A549 (cell line): ENCODE data around the gene LACRT. TPM values are rescaled to one million over a fixed set of nuclear protein-coding genes. Genes with fewer than 3 reads are reported as not detected.

Source experiments
- ATAC-seq, 2 experiments: fragments of 200-7000 bp in 1 of 2; fragments of >200 bp in 1 of 2; cut with Nextera tagmentation in 1 of 2; cut with Tn5 transposase in 1 of 2; 3 replicates each; pipeline versions ENCODE4 v1.8.0 to v1.9.1; 2018 to 2020; ENCODE audit warnings: mild to moderate bottlenecking in 1 of 2, moderate library complexity in 1 of 2
- CTCF ChIA-PET: fragments of 300-600 bp; sonication (Branson Sonifier 250); formaldehyde crosslinking; extraction: SDS; loops from one replicate; lab custom pipeline; 2021; ENCODE audit warnings: antibody characterized with exemption, inconsistent platforms; lab: Yijun Ruan, JAX
- POLR2A ChIA-PET: fragments of 350-600 bp; formaldehyde crosslinking; extraction: SDS; loops from one replicate; lab custom pipeline; 2021; ENCODE audit warnings: antibody characterized with exemption, inconsistent platforms; lab: Yijun Ruan, JAX
- DNase-seq, 2 experiments: peaks; one replicate each; pipeline versions ENCODE4 v3.0.0 to v3.0.0-alpha.2; 2011 to 2016; ENCODE audit warnings: low read depth in 1 of 2, low spot score in 1 of 2
- FAIRE-seq: peaks from 2 replicates; lab custom pipeline; 2011; peaks lifted over from hg19 to GRCh38; lab: Jason Lieb, UNC
- H3K27ac ChIP-seq, 2 experiments: fragments of >200 bp; sonication (Bioruptor Twin); formaldehyde crosslinking; 3 replicates each; pipeline ENCODE4 v1.5.1; 2016 to 2017
- H3K4me1 ChIP-seq: fragments of >200 bp; sonication (Bioruptor Twin); formaldehyde crosslinking; 3 replicates; pipeline ENCODE4 v1.6.1; 2016
- H3K4me2 ChIP-seq: fragments of >200 bp; sonication (Bioruptor Twin); formaldehyde crosslinking; 3 replicates; pipeline ENCODE4 v1.6.1; 2016
- H3K4me3 ChIP-seq: fragments of >200 bp; sonication (Bioruptor Twin); formaldehyde crosslinking; 3 replicates; pipeline ENCODE4 v1.5.1; 2016
- H3K9me3 ChIP-seq: fragments of >200 bp; sonication (Bioruptor Twin); formaldehyde crosslinking; 3 replicates; pipeline ENCODE4 v1.6.1; 2016
- BHLHE40 ChIP-seq: IDR thresholded peaks from 2 replicates; pipeline ENCODE4 v1.6.1; 2012; ENCODE audit warnings: low read depth, low read length, inconsistent platforms
- EHF ChIP-seq: fragments of 250-450 bp; sonication (Bioruptor Pico); IDR thresholded peaks from 2 replicates; pipeline ENCODE4 v1.5.0; 2020; ENCODE audit warnings: mild to moderate bottlenecking
- EHMT2 ChIP-seq: fragments of 200-600 bp; sonication (generic); IDR thresholded peaks from 2 replicates; pipeline ENCODE4 v1.6.1; 2016; ENCODE audit warnings: antibody characterized with exemption, low read depth, mild to moderate bottlenecking, moderate library complexity
- ELK1 ChIP-seq: fragments of 150-350 bp; IDR thresholded peaks from 2 replicates; pipeline ENCODE4 v1.6.1; 2014; ENCODE audit warnings: low read depth, mild to moderate bottlenecking, low read length
- ESRRA ChIP-seq: fragments of 150-350 bp; IDR thresholded peaks from 2 replicates; pipeline ENCODE4 v1.6.1; 2014; ENCODE audit warnings: mild to moderate bottlenecking, low read length, borderline replicate concordance
- FOSB ChIP-seq: fragments of 250-450 bp; sonication (Bioruptor Pico); IDR thresholded peaks from 2 replicates; pipeline ENCODE4 v1.5.0; 2020; ENCODE audit warnings: mild to moderate bottlenecking, moderate library complexity
- GATA3 ChIP-seq: IDR thresholded peaks from 2 replicates; pipeline ENCODE4 v1.6.1; 2012; ENCODE audit warnings: borderline replicate concordance
- NFE2L2 ChIP-seq: fragments of 150-350 bp; conservative IDR thresholded peaks from 2 replicates; pipeline ENCODE4 v1.6.1; 2014; ENCODE audit warnings: low read length
- NR3C1 ChIP-seq: fragments of >200 bp; sonication (Bioruptor Twin); formaldehyde crosslinking; IDR thresholded peaks from 3 replicates; pipeline ENCODE4 v1.6.1; 2017
- PHF8 ChIP-seq: fragments of 200-600 bp; sonication (generic); IDR thresholded peaks from 2 replicates; pipeline ENCODE4 v1.6.1; 2016; ENCODE audit warnings: low read depth, mild to moderate bottlenecking, antibody characterized with exemption, moderate library complexity, borderline replicate concordance
- RAD21 ChIP-seq, 2 experiments: fragments of >200 bp in 1 of 2; sonication (Bioruptor Twin) in 1 of 2; formaldehyde crosslinking in 1 of 2; IDR thresholded peaks in 1 of 2; conservative IDR thresholded peaks in 1 of 2; 2 replicates in 1 of 2; 3 replicates in 1 of 2; pipeline ENCODE4 v1.6.1; 2012 to 2018; ENCODE audit warnings: inconsistent platforms in 1 of 2
- RNF2 ChIP-seq: fragments of 200-600 bp; sonication (generic); IDR thresholded peaks from 2 replicates; pipeline ENCODE4 v1.6.1; 2016; ENCODE audit warnings: low read depth, mild to moderate bottlenecking, antibody characterized with exemption, moderate library complexity, borderline replicate concordance
- SMC3 ChIP-seq: fragments of >200 bp; sonication (Bioruptor Twin); formaldehyde crosslinking; IDR thresholded peaks from 3 replicates; pipeline ENCODE4 v1.6.1; 2018; ENCODE audit warnings: inconsistent platforms
- ZC3H11A ChIP-seq: fragments of 450-650 bp; IDR thresholded peaks from 2 replicates; pipeline ENCODE4 v1.6.1; 2014; ENCODE audit warnings: antibody characterized with exemption, mild to moderate bottlenecking
- WGBS: methylation state at CpG from one replicate; pipeline ENCODE4 v1.1.6; 2017; ENCODE audit errors: missing lambda C conversion rate; 5-methylcytosine and 5-hydroxymethylcytosine counted together
- polyA plus RNA-seq, 4 experiments: library from polyadenylated mRNA; depleted of rRNA in 3 of 4; stranded (reverse); fragments of >200 nt; fragmentation: RNase III in 1 of 4; extraction: RNeasy Plus Mini Kit Qiagen cat#74134 plus additional on column Dnase treatment in 1 of 4; gene quantifications; 2 replicates in 3 of 4; 3 replicates in 1 of 4; pipeline ENCODE4 v1.2.3, GENCODE V29; 2011 to 2017
- TF ChIP-seq, protein P1 (sequence below): fragments of >200 bp; sonication (Bioruptor Twin); formaldehyde crosslinking; IDR thresholded peaks from 3 replicates; pipeline ENCODE4 v1.5.1; 2016

The LACRT gene
- polyA plus RNA-seq, 2 of the 4 experiments (the other 2 are of a cell fraction): not detected

DNA sequence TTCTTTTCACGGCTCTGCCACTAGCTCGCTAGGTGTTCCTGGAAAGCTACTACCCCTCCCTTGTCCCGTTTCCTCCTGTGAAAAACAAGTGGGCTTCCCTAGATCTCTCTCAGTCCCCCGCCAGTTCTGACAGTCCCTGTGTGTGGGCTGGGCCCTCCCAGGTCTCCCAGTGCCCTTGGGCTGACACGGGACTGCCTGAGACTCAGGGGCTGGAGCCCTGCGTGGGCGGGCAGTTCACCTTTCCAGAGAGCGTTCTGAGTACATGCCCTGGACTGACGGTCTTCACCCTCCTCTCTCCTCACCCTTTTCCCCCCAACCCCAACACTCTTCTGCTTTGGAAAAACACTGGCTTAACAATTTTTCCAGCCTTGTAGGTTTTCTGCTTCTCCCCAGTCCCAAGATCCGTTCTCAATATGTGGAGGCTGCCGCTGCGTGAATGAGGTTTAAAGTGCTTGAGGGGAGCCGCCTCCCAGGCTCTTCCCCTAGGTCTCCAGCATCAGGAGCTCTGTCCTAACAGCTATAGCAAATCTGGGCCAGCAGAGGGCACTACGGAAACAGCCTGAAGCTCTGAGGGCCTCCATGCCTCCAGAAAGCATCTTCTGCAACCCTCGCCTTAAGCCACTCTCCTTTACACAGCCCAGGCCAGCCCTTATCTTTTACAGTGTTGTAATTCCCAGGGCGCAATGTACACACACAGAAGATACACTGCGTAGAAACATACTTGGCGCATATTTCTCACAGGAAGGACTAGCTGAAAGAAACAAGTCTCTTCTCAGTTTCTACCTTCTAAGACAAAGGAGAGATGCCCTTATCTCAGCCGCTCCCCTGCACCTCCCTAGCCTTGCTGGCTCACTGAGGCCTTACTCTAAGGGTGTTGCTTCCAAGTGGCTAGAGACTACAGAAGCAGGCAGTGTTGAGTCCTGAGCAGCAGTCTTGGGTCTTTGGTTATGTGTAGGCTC, 23.9 kb upstream of the LACRT start:
- DNase-seq (peak; percentile 62 to 63), FAIRE-seq (no peak)
- POLR2A ChIA-PET: no interaction called here

DNA sequence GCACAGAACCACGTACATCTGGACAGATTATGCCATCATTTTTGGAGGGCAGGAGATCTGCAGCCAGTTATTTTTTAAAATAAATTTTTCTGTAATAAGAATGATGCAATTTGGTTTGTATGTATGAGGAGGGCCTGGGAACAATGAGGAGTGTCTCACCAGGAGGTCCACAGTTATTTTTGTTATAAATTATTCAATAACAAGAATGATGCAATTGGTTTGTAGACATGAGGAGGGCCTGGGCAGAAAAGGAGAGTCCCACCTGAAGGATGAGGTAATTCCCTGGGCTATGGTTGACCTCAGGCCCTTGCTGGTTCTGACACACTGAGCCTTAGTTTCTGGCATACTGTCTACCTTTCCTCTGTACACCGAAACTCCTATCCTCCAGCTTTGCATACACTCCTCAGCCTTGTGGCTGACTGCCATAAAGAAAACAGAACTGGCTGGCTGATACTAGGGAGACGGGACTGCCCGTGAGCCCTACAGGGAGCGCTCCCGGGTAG, 22.5 kb upstream of the LACRT start:
- DNase-seq (no peak), ATAC-seq (peak in 1 of 2 experiments; percentile 16; a peak in 1 of 6 replicates), FAIRE-seq (no peak)
- no peaks in the 10 kb centered on the region for H3K9me3 ChIP-seq
- no peak overlapping the region for H3K4me2 ChIP-seq
- no peak overlapping the region for H3K27ac ChIP-seq
- no peaks in the 10 kb centered on the region for H3K4me1 ChIP-seq
- POLR2A ChIA-PET: no interaction called here
- no peak overlapping the region for H3K4me3 ChIP-seq
- no peak for TF ChIP-seq EHF
- no peak for TF ChIP-seq ESRRA
- TF ChIP-seq, protein P1, sequence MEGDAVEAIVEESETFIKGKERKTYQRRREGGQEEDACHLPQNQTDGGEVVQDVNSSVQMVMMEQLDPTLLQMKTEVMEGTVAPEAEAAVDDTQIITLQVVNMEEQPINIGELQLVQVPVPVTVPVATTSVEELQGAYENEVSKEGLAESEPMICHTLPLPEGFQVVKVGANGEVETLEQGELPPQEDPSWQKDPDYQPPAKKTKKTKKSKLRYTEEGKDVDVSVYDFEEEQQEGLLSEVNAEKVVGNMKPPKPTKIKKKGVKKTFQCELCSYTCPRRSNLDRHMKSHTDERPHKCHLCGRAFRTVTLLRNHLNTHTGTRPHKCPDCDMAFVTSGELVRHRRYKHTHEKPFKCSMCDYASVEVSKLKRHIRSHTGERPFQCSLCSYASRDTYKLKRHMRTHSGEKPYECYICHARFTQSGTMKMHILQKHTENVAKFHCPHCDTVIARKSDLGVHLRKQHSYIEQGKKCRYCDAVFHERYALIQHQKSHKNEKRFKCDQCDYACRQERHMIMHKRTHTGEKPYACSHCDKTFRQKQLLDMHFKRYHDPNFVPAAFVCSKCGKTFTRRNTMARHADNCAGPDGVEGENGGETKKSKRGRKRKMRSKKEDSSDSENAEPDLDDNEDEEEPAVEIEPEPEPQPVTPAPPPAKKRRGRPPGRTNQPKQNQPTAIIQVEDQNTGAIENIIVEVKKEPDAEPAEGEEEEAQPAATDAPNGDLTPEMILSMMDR: no peak
- TF ChIP-seq RNF2: no peak
- TF ChIP-seq ZC3H11A: no peak
- TF ChIP-seq SMC3: no peak
- no peak for TF ChIP-seq NFE2L2
- TF ChIP-seq GATA3: no peak
- no peak for TF ChIP-seq EHMT2
- no peak for TF ChIP-seq BHLHE40
- CTCF ChIA-PET: interaction anchor here (1.0 kb wide), 1 partner anchor 16 kb away, joined by 4 read pairs; no protein-coding TSS in a partner anchor
- WGBS: 23% methylated on average over 6 of the region's 6 CpGs

More for the DNA sequence above, 23.9 kb upstream of the LACRT start:
- no peak overlapping the region for H3K4me2 ChIP-seq
- CTCF ChIA-PET: interaction anchor here (0.7 to 1.6 kb wide), 9 partner anchors 8 to 98 kb away, joined by 3 to 5 read pairs (median 3); no protein-coding TSS in a partner anchor
- 25% methylated on average over 19 of the region's 19 CpGs for WGBS
- TF ChIP-seq ELK1 (no peak), PHF8 (no peak), RAD21 (conservative IDR thresholded peaks at IDR 0.05 in 1 of 2, IDR thresholded peaks at IDR 0.05 in 1 of 2) (peak in 1 of 2 experiments; percentile 24; a peak in 1 of 5 replicates), FOSB (CRISPR knock-in tag) (no peak), NR3C1 (no peak)
- TF ChIP-seq, protein P1: peak; percentile 37
- no peak overlapping the region for H3K4me3 ChIP-seq
- ATAC-seq: peak; percentile 68 to 95
- no peaks in the 10 kb centered on the region for H3K9me3 ChIP-seq
- no peak overlapping the region for H3K27ac ChIP-seq
- H3K4me1 ChIP-seq: no peaks in the 10 kb centered on the region
